Measurements from ENCODE around the gene TMEM119.
A peak's percentile ranks its signal among the peaks of the same experiment; 100 is the strongest.
"Not testable (repeated sequence)": the region's sequence is repeated elsewhere in the genome, so short reads cannot be mapped to it uniquely, and the experiment has no call there.

TMEM119 gene

GRCh38 chr12:108563136-108563803 is 34.6 kb downstream of the TMEM119 start:
- DNase-seq: peak; percentile 96

- DNase-seq: peak; percentile 97
Observed at GRCh38 chr12:108562348-108563135, 35.3 kb downstream of the TMEM119 start, which contains the start of gene ISCU. Gene ISCU, plus strand, starts transcription at chr12:108562596. Its CDS starts 27 bp downstream, at chr12:108562623.

- DNase-seq: no peak
Observed at GRCh38 chr12:108561852-108562347, 36.0 kb downstream of the TMEM119 start.

GRCh38 chr12:108560752-108561719 is 36.8 kb downstream of the TMEM119 start, which contains the start of gene SART3:
Gene SART3, minus strand, starts transcription at chr12:108561173. Its CDS starts 19 bp downstream, at chr12:108561154.
- peak; percentile 98 for DNase-seq

- peak; percentile 32 for DNase-seq
Observed at GRCh38 chr12:108560321-108560721, 37.6 kb downstream of the TMEM119 start.

GRCh38 chr12:108559748-108560147 is 38.1 kb downstream of the TMEM119 start:
- DNase-seq: peak; percentile 33

- no peak for DNase-seq
Observed at GRCh38 chr12:108559007-108559655, 38.8 kb downstream of the TMEM119 start.

- not testable (repeated sequence) for DNase-seq
Observed at GRCh38 chr12:108555383-108555782, 42.5 kb downstream of the TMEM119 start.

GRCh38 chr12:108553799-108554198 is 44.1 kb downstream of the TMEM119 start:
- DNase-seq: no peak

GRCh38 chr12:108551535-108551934 is 46.3 kb downstream of the TMEM119 start:
- no peak for DNase-seq

GRCh38 chr12:108548954-108549521 is 48.8 kb downstream of the TMEM119 start:
- no peak for DNase-seq

GRCh38 chr12:108547686-108548085 is 50.2 kb downstream of the TMEM119 start:
- no peak for DNase-seq

- DNase-seq: no peak
Observed at GRCh38 chr12:108543652-108544051, 54.2 kb downstream of the TMEM119 start.

GRCh38 chr12:108542320-108542719 is 55.6 kb downstream of the TMEM119 start:
- no peak for DNase-seq

Data from hematopoietic multipotent progenitor cell treated with erythropoietin and hydrocortisone succinate and interleukin-3 and kit ligand, for 8 days (in vitro differentiated cells).